Stomach smooth muscle (tissue), 2 donors: Measurements from ENCODE around the gene COQ8B.

Experiments
- H3K27ac ChIP-seq: one replicate; pipeline ENCODE4 v1.7.0; 2013; ENCODE audit warnings: mild to moderate bottlenecking, low read length, inconsistent platforms
- H3K27me3 ChIP-seq, 2 donors: one replicate each; pipeline ENCODE4 v1.7.0; 2013; ENCODE audit warnings: low read length in 2 of 2; ENCODE audit not compliant: insufficient read depth in 2 of 2, control insufficient read depth in 1 of 2
- H3K36me3 ChIP-seq, 2 donors: one replicate each; pipeline ENCODE4 v1.7.0; 2013; ENCODE audit warnings: low read length in 2 of 2; ENCODE audit not compliant: control insufficient read depth in 2 of 2, insufficient read depth in 2 of 2
- H3K4me1 ChIP-seq: one replicate; pipeline ENCODE4 v1.7.0; 2013; ENCODE audit warnings: low read length; ENCODE audit not compliant: control insufficient read depth, insufficient read depth
- H3K4me3 ChIP-seq, 2 donors: one replicate each; pipeline ENCODE4 v1.7.0; 2013; ENCODE audit warnings: low read length in 2 of 2
- H3K9ac ChIP-seq, 2 donors: one replicate each; pipeline ENCODE4 v1.7.0; 2013; ENCODE audit warnings: low read length in 2 of 2, mild to moderate bottlenecking in 1 of 2
- H3K9me3 ChIP-seq, 2 donors: one replicate each; pipeline ENCODE4 v1.7.0; 2013; ENCODE audit warnings: low read length in 2 of 2; ENCODE audit not compliant: control insufficient read depth in 2 of 2
- donor health status: healthy.
- donor health status: Pancreatic carcinoma.

COQ8B gene

DNA sequence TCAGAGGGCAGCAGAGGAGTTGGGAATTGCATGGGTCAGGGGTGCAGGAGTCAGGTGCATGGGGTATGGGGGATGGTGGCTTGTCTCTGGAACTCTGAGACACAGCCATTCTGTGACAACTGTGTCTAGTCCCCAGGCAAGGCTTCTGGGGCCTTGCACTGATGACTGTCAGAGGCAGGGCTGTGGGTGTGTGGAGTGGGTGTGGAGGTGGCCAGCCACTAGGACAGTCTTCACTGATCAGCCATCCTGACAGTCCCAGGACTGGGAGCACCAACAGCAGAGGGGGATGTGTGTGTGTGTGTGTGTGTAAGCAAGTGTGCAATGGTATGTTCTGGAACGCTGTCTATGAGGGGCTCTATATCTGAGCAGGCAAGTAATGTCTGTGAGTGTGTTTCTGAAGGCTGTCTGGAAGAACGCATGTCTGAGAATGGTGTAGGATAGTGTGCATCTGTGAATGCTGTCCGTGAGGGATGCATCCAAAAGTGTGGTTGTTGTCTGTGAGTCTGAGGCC, 31.6 kb downstream of the COQ8B start:
- H3K27ac ChIP-seq: no peak overlapping the region
- no peaks in the 10 kb centered on the region for H3K9me3 ChIP-seq
- H3K9ac ChIP-seq: no peak overlapping the region
- peaks cover 40 to 42% of the 10 kb centered on the region in 2 donors for H3K36me3 ChIP-seq
- H3K4me3 ChIP-seq: no peak overlapping the region
- H3K4me1 ChIP-seq: peaks cover 38% of the 10 kb centered on the region
- no peaks in the 10 kb centered on the region for H3K27me3 ChIP-seq

DNA sequence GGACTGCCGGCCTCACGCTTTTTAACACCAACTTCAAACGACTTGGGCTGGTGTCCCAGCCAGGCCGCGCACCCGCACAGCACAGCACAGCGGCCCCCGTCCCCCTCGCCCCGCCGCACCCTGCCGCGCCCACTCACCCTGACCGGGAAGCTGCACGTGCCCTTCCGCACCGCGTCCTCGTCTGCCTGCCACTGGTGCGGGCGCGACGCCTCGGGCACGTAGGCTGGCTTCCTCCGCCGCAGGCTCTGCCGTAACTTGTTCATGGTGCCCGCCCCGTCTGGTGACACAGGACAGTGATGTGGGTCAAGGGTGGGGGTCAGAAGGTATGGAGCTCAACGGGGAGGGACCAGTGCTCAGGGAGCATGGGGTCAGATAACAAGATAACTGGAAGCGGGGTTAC, 32.4 kb downstream of the COQ8B start:
- H3K9ac ChIP-seq: no peak overlapping the region
- H3K36me3 ChIP-seq: peaks cover 42% of the 10 kb centered on the region in 2 donors
- H3K27me3 ChIP-seq: no peaks in the 10 kb centered on the region
- peaks cover 30% of the 10 kb centered on the region for H3K4me1 ChIP-seq
- no peak overlapping the region for H3K27ac ChIP-seq
- H3K4me3 ChIP-seq: no peak overlapping the region
- no peaks in the 10 kb centered on the region for H3K9me3 ChIP-seq

- H3K27ac ChIP-seq: no peak overlapping the region
- peaks cover 21% of the 10 kb centered on the region for H3K4me1 ChIP-seq
- peaks cover 42 to 46% of the 10 kb centered on the region in 2 donors for H3K36me3 ChIP-seq
- no peak overlapping the region for H3K4me3 ChIP-seq
- no peak overlapping the region for H3K9ac ChIP-seq
- no peaks in the 10 kb centered on the region for H3K9me3 ChIP-seq
- no peaks in the 10 kb centered on the region for H3K27me3 ChIP-seq
These were observed 33.2 kb downstream of the COQ8B start for GRCh38 chr19:40683437-40683836.

DNA sequence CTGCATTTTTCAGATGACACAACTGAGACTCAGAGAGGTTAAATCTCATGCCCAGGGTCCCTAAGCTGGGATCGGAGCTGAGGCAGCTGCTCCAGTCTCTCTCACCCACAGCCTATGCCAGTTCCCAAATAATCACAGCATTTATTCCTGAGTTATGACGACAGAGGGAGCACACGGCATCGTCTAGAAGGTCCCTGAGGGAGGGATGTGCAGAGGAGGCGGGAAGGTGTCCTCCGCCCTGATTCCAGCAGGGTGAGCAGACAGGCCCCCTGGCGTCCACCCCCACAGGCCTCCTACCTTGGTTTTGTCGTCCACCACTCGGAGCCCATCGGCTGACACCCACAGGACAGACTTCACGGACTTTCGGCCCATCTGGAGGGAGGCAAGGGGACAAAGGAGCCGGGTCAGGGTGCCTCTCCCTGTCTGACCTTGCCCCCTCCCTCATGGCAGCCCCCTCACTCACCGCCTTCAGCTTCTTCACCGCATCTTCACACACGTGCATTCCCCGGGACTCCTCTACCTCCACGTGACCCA, 34.2 kb downstream of the COQ8B start:
- no peaks in the 10 kb centered on the region for H3K27me3 ChIP-seq
- H3K36me3 ChIP-seq: peaks cover 52 to 54% of the 10 kb centered on the region in 2 donors
- no peak overlapping the region for H3K27ac ChIP-seq
- H3K4me1 ChIP-seq: peaks cover 13% of the 10 kb centered on the region
- H3K9ac ChIP-seq: no peak overlapping the region
- H3K9me3 ChIP-seq: no peaks in the 10 kb centered on the region
- no peak overlapping the region for H3K4me3 ChIP-seq

- Histone ChIP-seq H3K4me1 (peaks cover 7% of the 10 kb centered on the region), H3K27ac (no peak overlapping the region), H3K9me3 (no peaks in the 10 kb centered on the region), H3K9ac (no peak overlapping the region), H3K4me3 (no peak overlapping the region), H3K27me3 (no peaks in the 10 kb centered on the region), H3K36me3 (peaks cover 53 to 59% of the 10 kb centered on the region in 2 donors)
These were observed 35.6 kb downstream of the COQ8B start for GRCh38 chr19:40681039-40681438.

- H3K4me1 ChIP-seq: peaks cover 3% of the 10 kb centered on the region
- H3K27ac ChIP-seq: no peak overlapping the region
- H3K27me3 ChIP-seq: no peaks in the 10 kb centered on the region
- H3K4me3 ChIP-seq: no peak overlapping the region
- H3K36me3 ChIP-seq: peaks cover 54 to 57% of the 10 kb centered on the region in 2 donors
- no peaks in the 10 kb centered on the region for H3K9me3 ChIP-seq
- H3K9ac ChIP-seq: no peak overlapping the region
These were observed 39.5 kb downstream of the COQ8B start for GRCh38 chr19:40677156-40677555.

DNA sequence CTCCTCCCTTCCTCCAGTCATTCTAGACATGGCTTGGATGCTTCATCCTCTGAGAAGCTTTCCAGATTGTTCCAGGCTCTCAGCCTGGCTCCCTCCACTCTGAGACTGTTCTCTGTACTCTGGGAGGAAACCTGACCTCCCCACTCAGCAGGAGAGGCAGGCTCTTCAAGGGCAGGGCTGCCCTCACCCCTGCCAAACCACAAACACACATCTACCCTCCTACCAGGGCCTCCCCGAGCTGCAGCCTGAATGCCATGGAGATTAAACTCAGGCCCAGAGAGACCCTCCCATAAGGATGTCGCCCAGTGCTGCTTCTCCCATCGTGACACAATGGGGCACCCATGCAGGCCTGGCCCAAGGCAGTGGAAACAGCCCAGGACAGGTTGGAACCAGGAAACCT, 42.4 kb downstream of the COQ8B start:
- H3K4me3 ChIP-seq: no peak overlapping the region
- no peak overlapping the region for H3K27ac ChIP-seq
- no peaks in the 10 kb centered on the region for H3K27me3 ChIP-seq
- peaks cover 3% of the 10 kb centered on the region for H3K4me1 ChIP-seq
- no peaks in the 10 kb centered on the region for H3K9me3 ChIP-seq
- H3K9ac ChIP-seq: no peak overlapping the region
- peaks cover 68 to 75% of the 10 kb centered on the region in 2 donors for H3K36me3 ChIP-seq

DNA sequence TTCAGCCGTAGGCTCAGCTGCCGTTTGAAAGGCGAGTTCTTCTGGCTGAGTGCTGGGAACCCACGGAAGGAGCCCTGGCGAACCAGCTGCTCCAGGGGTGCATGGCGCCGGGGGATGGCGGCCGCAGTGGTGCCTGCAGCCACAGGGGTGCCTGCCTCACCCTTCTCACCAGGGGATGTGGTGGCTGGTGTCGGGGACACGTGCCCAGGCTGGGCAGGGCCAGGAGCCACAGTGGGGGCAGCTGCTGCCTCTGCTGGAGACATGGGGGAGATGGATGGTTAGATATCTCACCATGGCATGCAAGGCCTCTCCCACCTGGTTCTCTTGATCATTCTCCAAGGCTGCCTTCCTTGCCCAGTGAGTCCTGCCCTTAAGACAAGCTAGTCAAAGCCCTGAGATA, 43.3 kb downstream of the COQ8B start:
- Histone ChIP-seq H3K27ac (no peak overlapping the region), H3K36me3 (peaks cover 71 to 80% of the 10 kb centered on the region in 2 donors), H3K9ac (no peak overlapping the region), H3K4me3 (no peak overlapping the region), H3K4me1 (peaks cover 3% of the 10 kb centered on the region), H3K9me3 (no peaks in the 10 kb centered on the region), H3K27me3 (no peaks in the 10 kb centered on the region)

GRCh38 chr19:40672573-40673299, 44.0 kb downstream of the COQ8B start:
- no peaks in the 10 kb centered on the region for H3K27me3 ChIP-seq
- H3K4me1 ChIP-seq: peaks cover 3% of the 10 kb centered on the region
- H3K27ac ChIP-seq: no peak overlapping the region
- H3K4me3 ChIP-seq: no peak overlapping the region
- H3K9ac ChIP-seq: no peak overlapping the region
- no peaks in the 10 kb centered on the region for H3K9me3 ChIP-seq
- peaks cover 66 to 73% of the 10 kb centered on the region in 2 donors for H3K36me3 ChIP-seq

GRCh38 chr19:40672038-40672437, 44.6 kb downstream of the COQ8B start:
- Histone ChIP-seq H3K36me3 (peaks cover 62 to 66% of the 10 kb centered on the region in 2 donors), H3K27ac (no peak overlapping the region), H3K9ac (no peak overlapping the region), H3K27me3 (no peaks in the 10 kb centered on the region), H3K4me1 (peaks cover 3% of the 10 kb centered on the region), H3K9me3 (no peaks in the 10 kb centered on the region), H3K4me3 (no peak overlapping the region)

- no peak overlapping the region for H3K9ac ChIP-seq
- peaks cover 62 to 63% of the 10 kb centered on the region in 2 donors for H3K36me3 ChIP-seq
- no peak overlapping the region for H3K27ac ChIP-seq
- no peaks in the 10 kb centered on the region for H3K27me3 ChIP-seq
- peaks cover 3% of the 10 kb centered on the region for H3K4me1 ChIP-seq
- no peaks in the 10 kb centered on the region for H3K9me3 ChIP-seq
- no peak overlapping the region for H3K4me3 ChIP-seq
These were observed 45.3 kb downstream of the COQ8B start for GRCh38 chr19:40671404-40671803.
